MM.1S (cell line): ENCODE measurements around the gene ROBO2.

Experiments used
- DNase-seq: peaks from one replicate; pipeline ENCODE4 v3.0.0-alpha.2; 2015
- H2AFZ ChIP-seq: fragments of 300-600 bp; sonication (generic); 2 replicates; pipeline ENCODE4 v1.6.0; 2016; ENCODE audit warnings: antibody characterized with exemption, low read length
- H3F3A ChIP-seq: fragments of 300-600 bp; sonication (generic); 2 replicates; pipeline ENCODE4 v1.6.1; 2016; ENCODE audit warnings: mild to moderate bottlenecking, antibody characterized with exemption, low read length, moderate library complexity, mixed read lengths; ENCODE audit not compliant: insufficient read depth
- H3K27ac ChIP-seq: fragments of 300-600 bp; sonication (generic); 2 replicates; pipeline ENCODE4 v1.5.1; 2016; ENCODE audit warnings: mild to moderate bottlenecking, low read length
- H3K27me3 ChIP-seq: fragments of 300-600 bp; sonication (generic); replicated peaks from 2 replicates; pipeline ENCODE4 v1.6.0; 2016; ENCODE audit warnings: low read length; ENCODE audit not compliant: insufficient read depth
- H3K36me3 ChIP-seq: fragments of 300-600 bp; sonication (generic); replicated peaks from 2 replicates; pipeline ENCODE4 v1.6.1; 2016; ENCODE audit warnings: mild to moderate bottlenecking, low read length, mixed read lengths; ENCODE audit not compliant: insufficient read depth
- H3K4me1 ChIP-seq: fragments of 300-600 bp; sonication (generic); 2 replicates; pipeline ENCODE4 v1.6.1; 2016; ENCODE audit warnings: low read length, mixed read lengths
- H3K4me2 ChIP-seq: fragments of 300-600 bp; sonication (generic); 2 replicates; pipeline ENCODE4 v1.6.0; 2016; ENCODE audit warnings: low read depth, low read length
- H3K4me3 ChIP-seq: fragments of 300-600 bp; sonication (generic); 2 replicates; pipeline ENCODE4 v1.5.1; 2016; ENCODE audit warnings: low read length, mixed read lengths
- H3K79me2 ChIP-seq: fragments of 300-600 bp; sonication (generic); 2 replicates; pipeline ENCODE4 v1.6.1; 2016; ENCODE audit warnings: mixed run types, low read length, mixed read lengths
- H3K9ac ChIP-seq: fragments of 300-600 bp; sonication (generic); 2 replicates; pipeline ENCODE4 v1.6.1; 2016; ENCODE audit warnings: low read length, mixed read lengths
- H3K9me2 ChIP-seq: fragments of 300-600 bp; sonication (generic); replicated peaks from 2 replicates; pipeline ENCODE4 v1.6.1; 2016; ENCODE audit warnings: mild to moderate bottlenecking, low read length, mixed read lengths; ENCODE audit not compliant: insufficient read depth
- H3K9me3 ChIP-seq: fragments of 300-600 bp; sonication (generic); replicated peaks from 2 replicates; pipeline ENCODE4 v1.6.1; 2016; ENCODE audit warnings: mild to moderate bottlenecking, low read length, mixed read lengths; ENCODE audit not compliant: insufficient read depth
- H4K20me1 ChIP-seq: fragments of 300-600 bp; sonication (generic); 2 replicates; pipeline ENCODE4 v1.6.1; 2016; ENCODE audit warnings: mild to moderate bottlenecking, low read length, moderate library complexity, mixed read lengths; ENCODE audit not compliant: insufficient read depth
- CTCF ChIP-seq: fragments of 300-600 bp; sonication (generic); IDR thresholded peaks from 2 replicates; pipeline ENCODE4 v1.5.1; 2016; ENCODE audit warnings: antibody characterized with exemption, low read length, mixed read lengths
- EZH2 ChIP-seq: fragments of 300-600 bp; sonication (generic); optimal IDR thresholded peaks from 2 replicates; pipeline ENCODE3; 2017; ENCODE audit warnings: low read depth, mild to moderate bottlenecking, antibody characterized with exemption, low read length, mixed read lengths
- EZH2phosphoT487 ChIP-seq: fragments of 300-600 bp; sonication (generic); IDR thresholded peaks from 2 replicates; pipeline ENCODE4 v1.6.1; 2018; ENCODE audit warnings: antibody characterized with exemption, low read length

The ROBO2 gene

GRCh38 chr3:77203851-77204250 is 164.0 kb downstream of the ROBO2 start:
- no peaks in the 10 kb centered on the region for H3K79me2 ChIP-seq
- H3K27me3 ChIP-seq = no peaks in the 10 kb centered on the region
- H3K4me1 ChIP-seq = no peaks in the 10 kb centered on the region
- no peaks in the 10 kb centered on the region for H3K9me2 ChIP-seq
- no peak overlapping the region for H3K4me3 ChIP-seq
- no peak overlapping the region for H2AFZ ChIP-seq
- no peak overlapping the region for H3K9ac ChIP-seq
- H3K27ac ChIP-seq = no peak overlapping the region
- DNase-seq = no peak
- TF ChIP-seq EZH2phosphoT487 = no peak
- TF ChIP-seq CTCF = no peak
- TF ChIP-seq EZH2 = no peak
- H3F3A ChIP-seq = no peaks in the 10 kb centered on the region
- H3K9me3 ChIP-seq = no peaks in the 10 kb centered on the region
- H4K20me1 ChIP-seq = no peaks in the 10 kb centered on the region
- H3K36me3 ChIP-seq = no peaks in the 10 kb centered on the region
- H3K4me2 ChIP-seq = no peak overlapping the region

- TF ChIP-seq EZH2phosphoT487 (no peak), CTCF (no peak), EZH2 (no peak)
- Histone ChIP-seq H3K36me3 (no peaks in the 10 kb centered on the region), H3K9ac (no peak overlapping the region), H3K9me2 (no peaks in the 10 kb centered on the region), H3F3A (no peaks in the 10 kb centered on the region), H3K27me3 (no peaks in the 10 kb centered on the region), H3K4me2 (no peak overlapping the region), H4K20me1 (no peaks in the 10 kb centered on the region), H3K9me3 (no peaks in the 10 kb centered on the region), H2AFZ (no peak overlapping the region), H3K4me3 (no peak overlapping the region), H3K27ac (no peak overlapping the region), H3K4me1 (no peaks in the 10 kb centered on the region), H3K79me2 (no peaks in the 10 kb centered on the region)
- DNase-seq = no peak
Observed at GRCh38 chr3:77204788-77205187, 164.9 kb downstream of the ROBO2 start.

GRCh38 chr3:77207753-77208152 is 167.9 kb downstream of the ROBO2 start:
- Histone ChIP-seq H3K4me1 (no peaks in the 10 kb centered on the region), H3K27ac (no peak overlapping the region), H3K9ac (no peak overlapping the region), H3K4me2 (no peak overlapping the region), H2AFZ (no peak overlapping the region), H3K4me3 (no peak overlapping the region), H4K20me1 (no peaks in the 10 kb centered on the region), H3F3A (no peaks in the 10 kb centered on the region), H3K9me2 (no peaks in the 10 kb centered on the region), H3K27me3 (no peaks in the 10 kb centered on the region), H3K36me3 (no peaks in the 10 kb centered on the region), H3K9me3 (no peaks in the 10 kb centered on the region), H3K79me2 (no peaks in the 10 kb centered on the region)
- TF ChIP-seq EZH2 = no peak
- TF ChIP-seq EZH2phosphoT487 = no peak
- no peak for TF ChIP-seq CTCF
- DNase-seq = no peak
